SK-N-MC (cell line): ENCODE measurements around the gene VTCN1.

Experiments used
- EZH2 ChIP-seq: fragments of 200-600 bp; sonication (generic); IDR thresholded peaks from one replicate; pipeline ENCODE4 v1.6.1; 2017; ENCODE audit warnings: antibody characterized with exemption
- FOXP2 ChIP-seq: optimal IDR thresholded peaks from 2 replicates; pipeline ENCODE3; 2011; ENCODE audit warnings: mild to moderate bottlenecking, moderate library complexity; ENCODE audit not compliant: insufficient read depth; ENCODE audit errors: extremely low read length, control extremely low read depth
- POLR2AphosphoS5 ChIP-seq: IDR thresholded peaks from 2 replicates; pipeline ENCODE4 v1.6.1; 2012; ENCODE audit warnings: mild to moderate bottlenecking, low read depth, low read length, borderline replicate concordance

GRCh38 chr1:117198097-117198496 is 12.6 kb downstream of the VTCN1 start:
- no peak for TF ChIP-seq EZH2
- TF ChIP-seq POLR2AphosphoS5: no peak
- no peak for TF ChIP-seq FOXP2
